NCI-H2196 (cell line): ENCODE results near the gene ZNF682.
"Not testable (repeated sequence)": the region's sequence is repeated elsewhere in the genome, so short reads cannot be mapped to it uniquely, and the experiment has no call there.

Experiments
- DNase-seq: peaks from one replicate; lab custom pipeline; 2025; ENCODE audit not compliant: unreplicated experiment; lab: John Stamatoyannopoulos, UW

The ZNF682 gene

DNA sequence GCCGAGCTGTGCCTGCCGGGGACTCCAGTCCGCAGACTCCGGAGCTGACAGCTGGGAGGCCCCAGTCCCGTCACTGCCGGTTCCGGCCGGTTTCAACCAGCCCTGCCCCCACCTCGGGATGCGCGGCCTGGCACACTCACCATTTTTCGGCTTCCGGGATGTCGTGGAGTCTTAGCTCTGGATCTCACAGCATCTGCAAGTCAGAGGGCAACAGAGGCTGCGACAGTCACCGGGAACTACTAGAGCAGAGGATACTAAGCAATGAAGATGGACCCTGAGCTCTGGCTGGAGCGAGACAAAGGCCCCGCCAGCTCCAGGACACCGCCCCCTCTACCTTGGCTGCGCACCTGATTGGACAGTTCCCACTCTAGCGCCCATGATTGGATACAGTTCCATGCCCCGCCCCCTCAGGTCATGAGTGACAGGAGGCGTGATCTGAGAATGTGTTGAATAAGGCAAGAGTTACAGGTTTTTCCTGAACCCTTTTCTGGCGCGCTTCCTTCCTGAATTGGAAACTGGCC, at the start of gene ZNF682:
Gene ZNF682, minus strand, starts transcription at position 303 of the 521 bp plus-strand sequence. Its CDS starts 160 bp downstream, at position 143.
- peak; percentile 94 for DNase-seq

DNA sequence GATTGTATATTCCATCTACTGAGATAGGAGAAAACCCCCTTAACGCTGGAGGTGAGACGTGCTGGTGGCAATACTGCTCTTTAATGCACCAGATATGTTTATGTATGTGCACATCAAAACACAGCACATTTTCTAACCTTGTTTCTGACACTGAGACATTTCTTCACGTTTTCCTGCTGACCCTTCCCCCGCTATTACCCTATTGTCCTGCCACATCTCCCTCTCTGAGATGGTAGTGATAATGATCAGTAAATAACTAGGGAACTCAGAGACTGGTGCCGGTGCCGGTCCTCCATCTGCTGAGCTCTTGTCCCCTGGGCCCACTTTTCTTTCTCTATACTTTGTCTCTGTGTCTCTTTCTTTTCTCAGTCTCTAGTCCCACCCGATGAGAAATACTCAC, 43.6 kb upstream of the ZNF682 start:
- DNase-seq = not testable (repeated sequence)

DNA sequence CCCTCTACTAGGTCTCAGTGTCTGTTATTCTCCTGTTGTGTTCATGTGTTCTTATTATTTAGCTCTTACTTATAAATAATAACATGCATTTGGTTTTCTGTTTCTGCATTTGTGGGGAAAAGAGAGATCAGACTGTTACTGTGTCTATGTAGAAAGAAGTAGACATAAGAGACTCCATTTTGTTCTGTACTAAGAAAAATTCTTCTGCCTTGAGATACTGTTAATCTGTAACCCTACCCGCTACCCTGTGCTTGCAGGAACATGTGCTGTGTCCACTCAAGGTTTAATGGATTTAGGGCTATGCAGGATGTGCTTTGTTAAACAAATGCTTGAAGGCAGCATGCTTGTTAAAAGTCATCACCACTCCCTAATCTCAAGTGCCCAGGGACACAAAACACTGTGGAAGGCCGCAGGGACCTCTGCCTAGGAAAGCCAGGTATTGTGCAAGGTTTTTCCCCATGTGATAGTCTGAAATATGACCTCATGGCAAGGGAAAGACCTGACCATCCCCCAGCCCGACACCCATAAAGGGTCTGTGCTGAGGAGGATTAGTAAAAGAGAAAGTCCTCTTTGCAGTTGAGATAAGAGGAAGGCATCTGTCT, 43.0 kb upstream of the ZNF682 start:
- DNase-seq = not testable (repeated sequence)

DNA sequence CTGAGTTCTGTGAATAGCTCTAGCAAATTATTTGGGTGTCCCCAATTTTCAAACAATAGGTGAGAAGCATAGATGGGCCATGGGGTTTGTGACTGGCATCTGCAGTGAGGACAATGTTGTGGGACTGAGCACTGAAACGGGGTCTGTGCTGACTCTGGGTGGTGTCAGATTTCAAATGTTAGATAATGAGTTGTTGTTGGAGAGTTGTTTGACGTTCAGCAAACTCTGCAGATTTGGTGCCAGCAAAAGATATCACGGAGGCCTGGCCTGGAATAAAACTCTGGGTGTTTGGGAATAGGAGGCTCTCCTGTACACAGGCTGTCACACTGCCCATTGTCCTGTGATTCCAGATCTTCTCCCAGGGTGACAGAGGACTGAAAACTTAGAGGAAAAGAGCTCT, 41.4 kb upstream of the ZNF682 start:
- DNase-seq = no peak

DNA sequence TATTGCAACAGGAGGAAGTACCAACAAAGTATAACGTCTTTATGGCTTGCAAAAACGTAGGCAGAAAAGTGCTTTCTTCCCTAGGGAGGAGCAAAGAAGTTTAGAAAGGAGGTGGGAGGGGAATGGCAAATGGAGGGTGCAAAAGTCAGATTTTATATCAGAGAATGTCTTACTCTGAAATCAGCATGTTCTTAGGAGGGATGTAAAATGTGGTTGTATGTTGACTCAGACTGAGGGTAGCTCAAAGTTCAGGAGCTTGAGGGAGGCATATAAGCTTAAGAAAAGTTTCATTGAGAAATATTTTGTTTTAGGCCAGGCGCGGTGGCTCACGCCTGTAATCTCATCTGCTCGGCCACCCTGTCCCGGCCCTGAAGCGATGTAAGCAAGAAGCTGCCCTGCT, 40.2 kb upstream of the ZNF682 start:
- DNase-seq = no peak

DNA sequence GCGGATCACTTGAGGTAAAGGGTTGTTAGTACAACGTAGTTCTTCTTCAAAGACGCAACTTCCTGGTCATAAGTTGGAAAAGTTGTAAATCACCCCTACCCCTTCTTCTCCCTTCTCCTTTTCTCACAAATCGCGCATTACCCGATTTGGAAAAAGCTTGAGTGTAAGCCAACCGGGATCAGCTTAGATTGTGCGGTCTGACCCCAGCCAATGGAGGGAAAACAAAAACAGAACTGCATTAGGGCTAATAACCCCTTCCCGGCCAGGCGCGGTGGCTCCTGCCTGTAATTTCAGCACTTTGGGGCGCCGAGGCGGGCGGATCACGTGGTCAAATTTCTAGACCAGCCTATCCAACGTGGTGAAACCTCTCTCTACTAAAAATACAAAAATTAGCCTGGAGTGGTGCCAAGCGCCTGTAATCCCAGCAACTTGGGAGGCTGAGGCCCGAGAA, 39.3 kb upstream of the ZNF682 start:
- no peak for DNase-seq

DNA sequence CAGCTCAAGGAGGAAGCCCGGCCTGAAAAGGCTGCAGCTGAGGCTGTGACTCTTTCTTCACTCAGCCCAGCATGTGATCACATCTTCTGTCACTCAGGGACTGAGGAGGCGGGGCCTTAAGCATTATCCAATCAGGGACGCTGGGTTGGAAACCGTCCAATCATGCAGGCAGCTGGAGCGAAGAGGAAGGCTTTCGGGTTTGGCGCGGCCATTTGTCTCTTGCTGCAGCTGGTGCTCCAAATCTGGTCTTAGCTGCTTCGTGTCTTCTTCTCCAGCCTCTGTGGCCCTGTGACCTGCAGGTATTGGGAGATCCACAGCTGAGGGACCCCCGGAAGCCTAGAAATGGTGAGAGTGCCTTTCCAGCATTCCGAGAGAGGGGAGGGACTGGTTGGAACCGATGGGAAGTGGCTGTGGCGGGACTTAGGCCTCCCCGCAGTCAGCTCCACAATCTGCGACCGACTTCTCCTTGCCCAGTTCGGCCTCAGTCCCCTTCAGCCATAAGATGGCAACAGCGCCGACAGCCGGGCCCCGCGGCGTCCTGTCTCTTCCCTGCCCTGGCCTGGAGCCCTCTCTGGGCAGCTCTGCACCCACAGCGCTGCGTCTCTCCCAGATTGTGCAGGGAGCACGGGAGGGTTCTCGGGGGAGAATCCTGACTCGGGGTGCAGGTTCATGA, 38.6 kb upstream of the ZNF682 start, which contains the start of gene ZNF90:
Gene ZNF90, plus strand, starts transcription at position 210 of the 673 bp plus-strand sequence. Its CDS starts 133 bp downstream, at position 343.
- DNase-seq = peak; percentile 1

DNA sequence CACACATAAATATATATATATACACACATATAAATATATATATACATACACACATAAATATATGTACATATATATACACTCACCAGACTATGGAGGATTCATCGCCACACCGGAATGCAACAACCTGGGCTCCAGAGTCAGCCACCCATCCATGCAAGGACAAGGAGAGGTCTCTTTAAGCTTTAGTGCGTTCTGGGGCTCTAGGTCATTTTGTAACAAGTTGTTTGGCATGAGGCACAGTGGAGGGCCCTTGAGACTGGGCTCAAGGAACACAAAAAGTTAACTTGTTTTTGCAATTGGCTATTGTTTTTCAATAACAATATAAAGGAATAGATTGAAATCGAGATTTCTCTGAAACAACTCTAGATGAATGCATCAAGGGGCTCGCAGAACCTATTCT, 33.6 kb upstream of the ZNF682 start:
- no peak for DNase-seq

DNA sequence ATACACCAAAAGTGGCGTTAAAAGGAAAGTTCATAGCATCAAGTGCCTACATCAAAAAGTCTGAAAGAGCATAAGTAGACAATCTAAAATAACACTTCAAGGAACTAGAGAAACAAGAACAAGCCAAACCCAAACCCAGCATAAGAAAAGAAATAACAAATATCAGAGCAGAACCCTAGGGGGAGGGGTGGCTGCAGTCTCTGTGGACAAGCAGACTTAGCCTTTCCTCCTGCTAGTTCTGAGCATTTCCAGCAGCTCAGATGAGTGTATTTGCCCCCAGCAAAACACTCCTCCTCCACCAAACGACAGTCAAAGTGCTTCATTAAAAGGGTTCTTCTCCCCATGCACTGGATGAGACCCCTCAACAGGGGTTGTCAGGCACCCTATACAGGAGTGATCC, 31.4 kb upstream of the ZNF682 start:
- DNase-seq = no peak

DNA sequence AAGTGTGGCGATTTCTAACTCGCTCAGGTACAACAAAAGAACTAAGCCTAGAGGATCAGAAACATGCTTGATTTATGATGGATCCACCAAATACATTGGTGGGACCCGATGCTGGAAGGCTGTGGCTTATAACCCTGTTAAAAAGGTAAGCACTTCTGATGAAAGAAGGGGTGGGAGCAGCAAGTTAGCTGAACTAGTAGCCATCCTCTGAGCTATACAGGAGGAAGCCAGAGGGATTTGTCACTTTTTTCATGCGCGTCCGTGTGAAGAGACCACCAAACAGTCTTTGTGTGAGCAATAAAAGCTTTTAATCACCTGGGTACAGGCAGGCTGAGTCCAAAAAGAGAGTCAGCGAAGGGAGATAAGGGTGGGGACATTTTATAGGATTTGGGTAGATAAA, 29.3 kb upstream of the ZNF682 start:
- not testable (repeated sequence) for DNase-seq

DNA sequence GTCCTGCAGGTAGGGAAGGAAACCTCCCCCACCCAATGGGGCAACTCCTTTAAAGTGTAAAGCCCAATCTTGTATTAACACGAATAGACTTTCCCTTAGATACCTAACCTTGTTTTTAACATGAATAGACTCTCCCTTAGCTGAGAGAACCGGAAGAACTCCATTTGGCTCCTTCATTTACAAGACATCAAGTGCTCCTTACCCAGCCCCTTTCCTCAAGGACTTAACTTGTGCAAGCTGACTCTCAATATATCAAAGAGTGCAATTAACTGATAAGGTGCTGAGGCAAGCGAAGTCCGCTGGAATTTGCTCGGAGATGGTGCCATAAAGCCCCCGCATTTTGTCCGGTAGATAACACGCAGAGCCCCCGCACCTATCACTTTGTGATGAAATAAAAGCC, 28.6 kb upstream of the ZNF682 start:
- DNase-seq = no peak

DNA sequence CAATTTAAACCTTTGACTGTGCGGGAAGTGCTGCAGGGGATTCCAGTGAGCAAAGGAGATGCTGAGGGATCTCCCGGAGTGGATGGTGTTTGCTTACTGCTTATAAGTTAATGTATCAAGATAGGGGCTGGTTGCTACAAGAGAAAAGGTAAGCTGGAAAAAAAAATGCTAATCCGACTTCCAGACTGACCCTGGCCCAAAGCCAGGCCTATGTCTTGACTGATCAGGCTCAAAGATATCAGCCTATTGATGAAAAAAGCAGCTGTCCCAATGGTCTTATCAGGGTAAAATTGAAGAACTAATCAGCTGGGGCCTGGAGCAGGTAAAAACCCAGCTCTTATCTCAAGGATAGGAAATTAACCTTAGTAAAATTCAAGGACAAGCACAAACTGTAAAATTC, 27.6 kb upstream of the ZNF682 start:
- DNase-seq = no peak

DNA sequence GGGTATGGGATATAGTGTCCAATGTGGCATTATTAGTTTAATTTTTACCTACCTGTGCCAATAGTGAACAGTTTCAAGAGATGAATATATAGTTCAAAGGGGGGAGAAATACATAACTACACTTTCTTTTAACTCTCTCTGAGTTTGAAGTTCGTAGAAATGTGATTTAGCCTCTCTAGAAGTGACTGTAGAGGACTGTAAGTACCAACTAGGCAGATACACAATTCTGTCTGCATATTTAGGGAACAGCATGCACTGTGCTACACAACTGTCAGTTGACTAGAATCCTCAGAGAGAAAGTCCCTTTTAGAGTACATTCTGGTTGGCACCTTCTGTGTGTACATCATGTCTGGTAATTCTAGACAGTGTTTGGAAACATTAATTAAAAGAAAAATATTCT, 21.0 kb upstream of the ZNF682 start:
- DNase-seq = no peak

DNA sequence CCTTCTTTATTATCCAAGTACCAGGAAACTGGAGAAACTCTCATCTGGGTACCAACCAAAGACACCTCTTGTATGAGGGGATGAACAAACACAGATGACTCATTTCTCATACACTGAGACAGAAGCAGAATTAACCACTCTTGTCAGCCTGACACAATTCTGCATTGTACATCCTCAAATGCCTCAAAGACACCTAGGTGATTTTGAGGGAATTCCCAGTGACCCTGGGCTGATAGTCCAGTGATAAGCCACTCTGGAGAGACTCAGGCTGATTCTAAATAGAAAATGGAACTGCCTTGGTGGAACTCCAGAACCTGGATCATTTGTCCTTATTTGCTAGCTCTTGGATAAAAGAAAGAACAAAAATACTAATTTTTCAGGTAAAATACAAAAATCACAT, 19.4 kb upstream of the ZNF682 start:
- DNase-seq = not testable (repeated sequence)

DNA sequence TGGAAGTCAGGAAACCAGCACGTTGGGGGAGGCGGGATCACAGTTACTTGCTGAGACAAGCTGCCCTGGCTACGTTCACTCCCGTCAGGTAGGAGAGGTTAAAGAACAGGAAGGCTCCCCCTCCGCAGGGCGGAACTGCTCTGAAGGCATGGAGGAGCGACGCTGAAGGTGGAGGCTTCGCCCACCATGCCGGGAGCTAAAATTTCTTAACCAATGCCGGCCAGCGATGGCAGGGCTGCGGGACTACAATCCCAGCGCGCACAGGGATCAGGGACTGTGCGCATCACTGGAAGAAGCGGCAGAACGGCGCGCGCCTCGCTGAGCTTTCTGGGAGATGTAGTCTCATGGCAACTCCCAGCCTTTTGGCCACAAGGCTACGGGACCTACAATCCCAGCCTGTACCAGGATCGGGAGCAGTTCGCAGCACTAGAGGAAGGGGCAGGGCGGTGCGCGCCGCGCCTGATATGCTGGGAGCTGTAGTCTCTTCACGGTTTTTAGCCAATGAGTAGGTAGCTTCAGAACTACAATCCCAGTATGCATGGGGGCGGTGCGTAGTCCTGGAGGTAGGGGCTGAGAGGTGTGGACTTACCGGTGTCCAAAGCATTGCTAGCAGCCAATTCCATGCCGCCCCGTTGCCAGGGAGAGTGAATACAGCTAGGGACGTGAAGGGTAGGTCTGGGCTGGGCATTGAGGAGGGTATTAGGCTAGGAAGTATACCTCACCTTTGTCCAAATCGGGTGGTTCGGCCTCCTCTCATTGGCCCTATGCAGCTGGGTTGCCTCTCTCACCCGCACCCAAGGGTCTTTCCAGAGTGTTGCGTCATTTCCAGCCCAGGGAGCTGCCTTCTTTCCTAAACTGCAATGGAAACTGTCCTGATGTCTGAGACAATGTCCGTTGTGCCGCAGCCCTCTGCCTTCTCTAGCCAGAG, 12.8 kb upstream of the ZNF682 start:
- DNase-seq = peak; percentile 88

DNA sequence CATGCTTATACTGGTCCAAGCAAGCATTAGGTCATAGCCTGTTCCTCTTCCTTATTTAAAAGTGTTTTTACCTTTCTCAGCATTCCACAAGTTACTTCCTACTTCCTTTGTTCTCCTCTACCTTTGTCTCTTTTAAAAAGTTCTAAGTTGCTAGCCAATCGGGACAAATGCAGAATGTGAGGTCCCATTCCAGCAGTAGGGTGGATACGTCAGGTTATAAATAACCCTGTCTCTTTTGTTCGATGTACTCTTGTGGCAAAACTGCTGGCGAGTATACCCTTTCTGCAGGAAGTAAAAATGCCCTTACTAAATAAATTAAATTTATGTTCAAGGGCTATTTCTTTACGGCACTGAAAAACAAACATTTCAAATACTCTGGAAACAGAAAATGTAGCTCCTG, 6.4 kb upstream of the ZNF682 start:
- not testable (repeated sequence) for DNase-seq

DNA sequence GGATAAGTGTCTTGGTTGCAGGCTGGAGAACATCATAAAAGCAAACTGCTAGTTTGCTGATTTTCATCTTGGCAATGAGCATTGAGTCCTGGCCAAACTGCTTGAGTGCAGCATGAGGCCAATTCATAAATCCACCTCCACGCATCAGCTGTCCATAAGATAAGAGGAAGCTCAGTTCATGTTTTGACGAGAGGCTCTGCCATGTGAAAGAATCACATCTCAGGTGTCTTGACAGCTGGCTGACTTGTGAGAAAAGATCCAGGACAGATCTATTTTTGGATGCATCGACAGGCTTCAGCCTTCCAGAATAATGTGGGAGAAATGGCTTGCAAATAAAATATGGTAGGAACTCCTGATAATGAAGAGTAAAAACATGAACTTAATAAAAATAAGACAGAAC, 5.4 kb upstream of the ZNF682 start:
- no peak for DNase-seq

DNA sequence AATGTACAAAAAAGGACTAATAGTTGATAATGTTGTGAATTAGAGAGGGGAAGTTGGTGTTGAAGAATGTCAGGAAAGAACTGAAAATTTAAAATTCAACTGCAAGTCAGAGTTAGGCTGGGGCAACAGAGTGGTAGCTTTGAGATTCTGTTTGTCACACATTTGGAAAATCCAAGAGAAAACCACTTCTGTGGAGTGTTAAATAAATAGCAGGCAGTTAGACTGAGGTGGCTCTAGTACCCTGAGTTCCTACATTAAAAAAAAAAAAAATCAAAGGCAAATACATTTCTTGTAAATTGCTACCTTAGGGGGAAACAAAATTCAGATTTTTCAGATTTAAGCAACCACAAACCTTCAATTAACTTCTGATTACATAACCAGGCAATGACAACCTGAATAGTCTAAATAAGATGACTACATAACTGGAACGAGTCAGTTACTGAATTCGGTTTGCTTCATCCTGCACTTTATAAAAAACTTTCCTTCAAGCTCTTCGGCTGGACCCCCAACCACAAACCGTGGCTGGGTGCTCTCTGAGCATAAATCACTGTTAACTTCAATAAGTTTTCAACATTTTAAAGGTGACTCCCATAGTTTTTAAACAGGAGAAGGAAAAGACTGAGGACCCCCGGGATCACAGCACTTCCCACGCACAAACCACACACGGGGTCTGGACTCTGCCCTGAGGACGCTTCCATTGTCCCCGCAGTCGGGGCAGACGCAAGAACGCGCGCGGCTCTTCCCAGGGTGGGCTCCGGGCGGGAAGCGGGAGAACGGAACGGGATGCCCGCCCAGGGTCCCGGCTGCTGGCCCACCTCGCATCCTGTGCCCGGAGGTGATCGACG, 725 bp downstream of the ZNF682 start:
- no peak for DNase-seq

DNA sequence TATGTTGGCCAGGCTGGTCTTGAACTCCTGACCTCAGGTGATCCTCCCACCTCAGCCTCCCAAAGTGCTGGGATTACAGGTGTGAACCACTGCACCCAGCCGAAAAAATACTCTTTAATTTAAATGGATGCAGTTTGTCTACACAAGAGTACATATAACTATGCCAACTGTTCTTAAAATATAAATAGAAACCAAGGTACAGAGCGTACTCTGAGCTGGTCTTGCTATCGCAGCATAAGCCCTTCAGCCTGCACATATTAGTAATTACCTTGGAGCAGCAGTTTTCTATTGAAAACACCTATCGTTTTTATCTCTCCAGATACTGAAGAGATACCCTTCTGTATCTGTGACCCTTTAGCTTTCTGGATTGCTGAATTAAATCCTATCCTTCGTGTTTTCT, 3.4 kb downstream of the ZNF682 start:
- no peak for DNase-seq

DNA sequence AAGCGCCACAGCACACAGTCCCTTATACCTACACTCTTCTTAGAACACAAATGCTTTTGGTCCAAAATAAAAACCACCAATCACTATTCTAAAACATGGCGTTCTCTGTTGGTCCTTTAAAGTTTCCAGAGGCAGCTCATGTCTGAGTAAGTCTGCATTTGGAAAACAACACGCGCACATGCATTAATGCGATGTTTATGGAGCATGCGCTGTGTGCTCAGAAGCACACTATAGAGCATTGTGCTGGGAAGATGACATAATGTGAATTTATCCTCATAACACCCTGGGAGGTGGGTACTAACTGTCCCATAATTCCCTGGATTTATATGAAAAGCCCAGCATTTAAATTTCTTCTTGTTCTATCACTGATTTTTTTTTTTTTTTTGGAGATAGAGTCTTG, 10.7 kb downstream of the ZNF682 start:
- DNase-seq = no peak

DNA sequence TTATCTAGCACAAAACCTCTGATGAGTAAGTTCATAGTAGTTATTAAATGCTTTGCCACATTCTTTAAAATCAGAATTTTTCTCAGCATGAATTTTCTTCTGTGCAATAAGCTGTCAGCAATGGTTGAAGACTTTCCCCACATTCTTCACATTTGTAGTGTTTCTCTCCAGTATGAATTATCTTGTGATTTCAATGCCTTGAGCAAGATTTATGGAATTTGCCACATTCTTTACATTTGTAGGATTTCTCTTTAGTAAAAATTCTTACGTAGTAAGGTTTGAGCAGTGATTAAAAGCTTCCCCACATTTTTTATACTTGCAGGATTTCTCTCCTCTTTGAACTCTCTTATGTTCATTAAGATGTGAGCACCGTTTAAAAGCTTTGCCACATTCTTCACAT, 33.6 kb downstream of the ZNF682 start:
- DNase-seq = no peak
